ENCODE measurements around the gene GPR179. TPM values are rescaled to one million over a fixed set of nuclear protein-coding genes. Genes with fewer than 3 reads are reported as not detected.

Gene GPR179
- total RNA-seq, 1 donor from 2014 or later = under 0.01 TPM

- peak; percentile 71 for DNase-seq (ENCODE audit: low read depth)
Observed at GRCh38 chr17:38349097-38349730, 5.5 kb upstream of the GPR179 start.

GRCh38 chr17:38345743-38346142 lies 2.0 kb upstream of the GPR179 start:
- no peak for DNase-seq (ENCODE audit: low read depth)

- no peak for DNase-seq (ENCODE audit: low read depth)
Observed at GRCh38 chr17:38344420-38344745, 627 bp upstream of the GPR179 start.

- no peak for DNase-seq (ENCODE audit: low read depth)
Observed at GRCh38 chr17:38342886-38343607, 709 bp downstream of the GPR179 start.

GRCh38 chr17:38341035-38341721 lies 2.6 kb downstream of the GPR179 start:
- peak; percentile 26 for DNase-seq (ENCODE audit: low read depth)

- peak; percentile 51 for DNase-seq (ENCODE audit: low read depth)
Observed at GRCh38 chr17:38339891-38340290, 3.9 kb downstream of the GPR179 start.

GRCh38 chr17:38338535-38338934 lies 5.2 kb downstream of the GPR179 start:
- no peak for DNase-seq (ENCODE audit: low read depth)

GRCh38 chr17:38338053-38338452 lies 5.7 kb downstream of the GPR179 start:
- no peak for DNase-seq (ENCODE audit: low read depth)

GRCh38 chr17:38336838-38337237 lies 6.9 kb downstream of the GPR179 start:
- no peak for DNase-seq (ENCODE audit: low read depth)

- DNase-seq (ENCODE audit: low read depth) = no peak
Observed at GRCh38 chr17:38334480-38335364, 9.0 kb downstream of the GPR179 start.

- DNase-seq (ENCODE audit: low read depth) = no peak
Observed at GRCh38 chr17:38333635-38334295, 10.0 kb downstream of the GPR179 start.

- no peak for DNase-seq (ENCODE audit: low read depth)
Observed at GRCh38 chr17:38332735-38333134, 11.0 kb downstream of the GPR179 start.

- DNase-seq (ENCODE audit: low read depth) = no peak
Observed at GRCh38 chr17:38330941-38331411, 12.8 kb downstream of the GPR179 start.

- DNase-seq (ENCODE audit: low read depth) = no peak
Observed at GRCh38 chr17:38329808-38330730, 13.7 kb downstream of the GPR179 start.

GRCh38 chr17:38329284-38329683 lies 14.5 kb downstream of the GPR179 start:
- DNase-seq (ENCODE audit: low read depth) = no peak

- no peak for DNase-seq (ENCODE audit: low read depth)
Observed at GRCh38 chr17:38328620-38329019, 15.1 kb downstream of the GPR179 start.

- DNase-seq (ENCODE audit: low read depth) = no peak
Observed at GRCh38 chr17:38327936-38328335, 15.8 kb downstream of the GPR179 start.

- DNase-seq (ENCODE audit: low read depth) = no peak
Observed at GRCh38 chr17:38326996-38327792, 16.6 kb downstream of the GPR179 start.

GRCh38 chr17:38325221-38325851 lies 18.4 kb downstream of the GPR179 start:
- DNase-seq (ENCODE audit: low read depth) = no peak

Data from renal cortical epithelial cell (primary cell).